GM04503 (cell line): ENCODE measurements around the gene DOK4.
"Not testable (repeated sequence)": the region's sequence is repeated elsewhere in the genome, so short reads cannot be mapped to it uniquely, and the experiment has no call there.

Experiments used
- DNase-seq: peaks from one replicate; pipeline ENCODE4 v3.0.0-alpha.2; 2012; ENCODE audit warnings: low read depth

The DOK4 gene

DNA sequence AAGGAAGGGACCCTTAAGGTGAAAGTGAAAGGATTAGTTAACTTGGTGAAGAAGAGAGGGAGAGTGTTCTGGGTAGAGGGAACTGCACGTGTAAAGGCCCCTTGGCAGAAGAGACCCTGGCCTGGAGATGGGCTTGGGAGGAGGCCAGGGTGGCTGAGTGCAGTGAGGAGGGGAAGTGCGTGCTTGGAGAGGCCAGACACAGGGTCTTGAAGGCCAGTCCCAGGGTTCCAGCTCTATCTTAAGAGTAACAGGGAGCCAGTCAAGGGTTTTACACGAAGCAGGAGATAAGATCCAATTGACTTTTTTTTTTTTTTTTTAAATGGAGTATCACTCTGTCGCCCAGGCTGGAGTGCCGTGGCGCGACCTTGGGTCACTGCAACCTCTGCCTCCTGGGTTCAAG is 15.2 kb upstream of the DOK4 start:
- no peak for DNase-seq

- DNase-seq, result no peak
Observed at GRCh38 chr16:57500578-57501111, 14.4 kb upstream of the DOK4 start.

DNA sequence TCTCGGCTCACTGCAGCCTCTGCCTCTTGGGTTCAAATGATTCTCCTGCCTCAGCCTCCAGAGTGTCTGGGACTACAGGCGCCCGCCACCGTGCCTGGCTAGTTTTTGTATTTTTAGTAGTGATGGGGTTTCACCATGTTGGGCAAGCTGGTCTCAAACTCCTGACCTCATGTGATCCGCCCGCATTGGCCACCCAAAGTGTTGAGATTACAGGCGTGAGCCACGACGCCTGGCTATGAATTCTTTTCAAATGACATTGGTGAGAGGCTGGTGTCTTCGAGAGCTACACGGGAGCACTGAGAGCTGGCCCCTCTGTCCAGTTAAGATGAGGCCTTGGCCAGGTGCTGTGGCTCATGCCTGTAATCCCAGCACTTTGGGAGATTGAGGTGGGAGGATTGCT is 13.6 kb upstream of the DOK4 start:
- not testable (repeated sequence) for DNase-seq

DNA sequence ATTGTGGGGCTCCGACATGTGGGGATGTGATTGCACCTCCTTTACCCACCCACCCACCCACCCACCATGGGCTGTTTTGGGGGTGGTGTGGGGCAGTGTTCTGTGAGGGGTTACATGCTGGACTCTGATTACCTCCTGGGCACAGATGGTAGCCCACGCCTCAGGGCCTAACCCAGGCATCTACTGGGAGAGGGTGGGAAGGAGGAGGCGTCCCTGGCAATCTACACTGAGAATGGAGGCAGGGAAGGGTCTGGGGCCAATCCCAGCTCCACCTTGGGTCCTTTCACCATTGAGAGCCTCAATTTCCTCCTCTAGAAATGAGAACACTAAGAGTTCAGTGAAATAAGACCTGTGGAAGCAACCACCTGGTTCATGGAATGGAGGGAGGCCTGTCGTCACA is 11.7 kb upstream of the DOK4 start:
- DNase-seq, result no peak

GRCh38 chr16:57497121-57497520 is 10.8 kb upstream of the DOK4 start:
- DNase-seq, result no peak

GRCh38 chr16:57493767-57494166 is 7.5 kb upstream of the DOK4 start:
- no peak for DNase-seq

- no peak for DNase-seq
Observed at GRCh38 chr16:57489229-57489628, 2.9 kb upstream of the DOK4 start.

DNA sequence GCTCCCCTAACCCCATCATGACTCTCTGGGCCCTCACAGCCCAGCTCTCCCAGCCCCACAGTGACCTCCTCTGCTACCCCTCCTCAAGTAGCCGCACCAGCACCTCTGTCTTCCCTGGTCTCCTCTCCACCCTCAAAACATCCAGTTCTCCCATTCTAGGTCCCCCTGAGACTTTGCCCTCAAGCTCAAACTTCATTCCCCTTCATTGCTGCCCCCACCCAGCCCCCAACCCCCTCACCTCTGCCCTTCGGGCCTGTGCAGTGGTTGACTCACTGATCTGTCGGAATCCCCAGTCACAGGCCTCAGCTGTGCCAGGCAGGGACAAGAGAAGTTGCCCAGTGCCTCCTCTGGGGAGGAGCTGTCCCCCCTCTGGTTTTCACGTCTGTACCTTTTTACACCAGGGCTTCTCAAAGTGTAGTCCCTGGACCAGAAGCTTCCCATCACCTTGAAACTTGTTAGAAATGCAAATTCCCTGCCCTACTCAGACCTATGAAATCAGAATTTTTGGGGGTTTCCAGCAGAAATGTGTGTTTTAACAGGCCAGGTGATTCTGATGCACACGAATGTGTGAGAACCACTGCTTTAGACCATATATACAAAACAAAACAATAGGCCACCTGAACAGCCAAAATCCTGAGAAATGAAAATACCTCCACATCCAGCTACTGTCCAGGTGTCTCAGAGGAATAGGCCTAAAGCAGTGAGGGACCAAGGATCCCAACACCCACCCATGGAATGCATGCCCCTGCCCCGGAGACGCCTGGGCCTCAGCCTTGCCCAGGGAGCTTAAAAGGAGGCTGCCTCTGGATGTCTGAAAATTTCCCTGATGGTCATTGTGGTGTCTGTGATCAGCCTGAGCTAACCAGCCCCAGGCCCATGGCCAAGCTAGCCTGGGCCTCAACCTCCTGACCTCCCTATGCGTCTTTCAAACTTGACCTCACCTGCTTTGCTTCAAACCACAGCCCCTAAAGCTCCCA is 853 bp upstream of the DOK4 start:
- DNase-seq, result no peak

DNA sequence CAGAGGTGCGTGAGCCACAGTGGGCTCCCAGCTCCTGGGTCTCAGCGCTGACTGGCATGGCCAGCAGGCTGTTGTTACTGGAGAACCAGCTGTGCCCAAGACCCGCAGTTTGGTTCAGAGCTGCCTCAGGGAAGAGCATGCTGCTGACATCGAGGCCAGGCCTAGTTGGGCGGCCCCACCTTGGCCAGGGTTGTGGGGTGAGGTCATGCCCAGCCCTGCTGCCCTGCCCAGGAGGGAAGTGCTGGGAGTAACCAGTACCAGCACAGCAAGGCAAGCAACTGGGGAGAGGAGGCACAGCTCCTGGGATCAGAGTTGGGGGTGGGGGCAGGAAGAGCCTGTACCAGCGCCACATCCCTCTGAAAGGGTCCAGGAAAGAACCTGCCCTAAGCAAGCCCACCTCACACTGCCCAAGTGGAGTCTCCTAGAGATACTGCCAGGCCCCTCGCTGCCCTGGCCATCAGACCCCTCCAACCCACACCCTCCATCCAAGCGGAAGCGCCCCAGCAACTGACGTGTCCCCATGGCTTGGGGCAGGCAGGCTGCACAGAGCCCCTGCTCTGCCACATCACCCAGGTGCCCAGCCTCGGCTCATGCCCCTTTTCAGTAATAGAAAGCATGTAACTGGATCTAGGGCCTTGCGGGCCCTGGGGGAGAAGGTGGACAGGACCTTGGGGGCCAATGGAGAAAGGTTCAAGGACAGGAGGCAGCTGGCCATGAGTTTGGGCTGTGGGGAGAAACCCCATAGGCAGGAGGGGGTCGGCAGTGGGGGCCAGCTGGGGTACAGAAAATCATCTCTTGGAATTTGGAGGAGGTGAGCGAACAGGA is 990 bp downstream of the DOK4 start:
- DNase-seq, result no peak

GRCh38 chr16:57484515-57485005 is 1.7 kb downstream of the DOK4 start:
- DNase-seq, result no peak

GRCh38 chr16:57483725-57484514 is 2.4 kb downstream of the DOK4 start:
- DNase-seq, result no peak

GRCh38 chr16:57482845-57483545 is 3.3 kb downstream of the DOK4 start:
- DNase-seq, result no peak

DNA sequence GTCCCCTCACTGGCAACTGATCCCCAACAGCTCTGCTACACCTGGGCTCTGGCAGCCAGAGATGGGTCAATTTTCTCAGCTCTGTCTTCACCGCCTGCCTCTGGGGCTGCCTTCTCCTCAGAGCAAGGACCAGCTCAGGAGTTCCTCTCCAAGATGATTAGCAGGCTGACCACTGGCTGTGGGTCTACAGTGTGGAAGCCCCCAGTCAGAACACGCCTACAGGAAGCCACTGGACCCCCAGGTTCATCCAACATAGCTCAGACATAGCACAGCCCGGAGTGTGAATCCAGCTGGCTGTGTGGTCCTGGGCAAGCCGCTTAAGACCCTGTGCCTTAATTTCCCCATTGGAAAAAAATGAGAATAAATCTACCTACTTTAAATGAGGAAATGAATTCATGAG is 4.9 kb downstream of the DOK4 start:
- no peak for DNase-seq

GRCh38 chr16:57480754-57481230 is 5.5 kb downstream of the DOK4 start:
- no peak for DNase-seq

- peak; percentile 49 for DNase-seq
Observed at GRCh38 chr16:57479976-57480753, 6.1 kb downstream of the DOK4 start.

DNA sequence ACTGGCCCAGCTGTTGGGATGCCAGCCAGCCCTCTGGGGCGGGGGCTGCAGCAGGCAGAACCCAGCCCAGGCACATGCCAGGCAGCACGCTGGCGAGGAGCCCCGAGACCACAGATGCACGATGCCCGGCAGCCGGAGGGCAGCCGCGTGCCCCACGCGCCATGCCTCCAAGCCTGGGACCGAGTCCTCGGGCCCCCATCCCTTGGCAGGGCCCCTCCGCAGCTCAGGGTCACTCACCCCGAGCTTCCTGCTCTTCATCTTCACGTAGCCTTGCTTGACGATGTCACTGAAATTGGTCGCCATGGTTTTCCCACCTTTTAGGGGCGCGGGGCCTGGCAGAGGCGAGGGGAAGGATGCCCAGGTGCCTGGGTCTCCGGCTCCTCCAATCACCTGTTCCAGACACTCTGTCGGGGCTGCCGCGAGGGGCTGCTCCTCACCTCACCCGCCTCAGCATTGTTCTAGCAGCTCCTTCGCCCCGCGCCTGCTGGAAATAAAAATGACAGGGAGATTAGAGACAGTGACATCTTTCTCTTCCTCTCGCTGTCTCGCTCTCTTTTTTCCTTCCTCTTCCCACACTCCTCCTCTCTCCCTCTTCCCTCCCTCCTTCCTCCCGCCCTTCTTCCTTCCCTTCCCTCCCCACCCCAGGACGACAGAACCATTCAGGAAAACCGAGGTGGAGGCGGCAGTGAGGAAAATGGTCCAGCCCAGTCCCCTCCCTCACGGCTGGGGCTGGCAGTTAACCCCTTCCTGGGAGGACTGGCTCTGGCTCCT is 6.9 kb downstream of the DOK4 start:
- DNase-seq, result no peak

- DNase-seq, result no peak
Observed at GRCh38 chr16:57478396-57479204, 7.7 kb downstream of the DOK4 start.

DNA sequence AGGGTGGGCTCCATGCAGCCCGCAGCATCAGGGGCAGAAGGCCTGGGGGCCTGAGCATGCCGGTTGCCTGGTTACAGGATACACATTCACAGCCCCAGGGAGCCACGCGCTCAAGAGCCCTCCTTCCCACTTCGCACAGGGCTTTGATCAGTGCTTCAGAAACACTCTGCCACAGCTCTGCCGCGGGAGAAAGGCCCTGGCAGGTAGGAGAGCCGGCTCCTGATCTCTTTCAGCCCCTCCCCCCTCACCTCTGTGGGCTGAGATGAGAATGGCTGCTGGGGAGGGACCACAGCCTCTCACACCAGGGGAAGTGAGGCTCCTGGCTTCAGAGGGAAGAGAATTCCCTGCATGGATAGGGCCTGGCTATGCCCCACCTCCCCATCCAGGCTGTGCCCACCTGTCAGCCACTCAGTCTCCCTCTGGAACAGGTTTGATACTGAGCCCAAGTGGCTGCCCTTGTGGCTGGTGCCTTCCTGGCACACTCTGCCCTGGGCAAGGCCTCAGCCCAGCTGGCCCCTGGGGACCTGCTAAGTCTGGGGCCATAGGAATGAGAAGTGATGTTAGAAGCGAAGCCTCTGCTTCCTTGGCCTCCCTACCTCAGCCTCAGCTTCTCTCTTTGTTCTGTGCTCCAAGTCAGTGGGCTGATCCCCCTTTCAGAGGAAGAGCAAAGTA is 8.6 kb downstream of the DOK4 start:
- no peak for DNase-seq
